Kidney (tissue), 22 donors: ENCODE data around the gene SENP1. TPM values are rescaled to one million over a fixed set of nuclear protein-coding genes. Genes with fewer than 3 reads are reported as not detected.
A peak's percentile ranks its signal among the peaks of the same experiment; 100 is the strongest.

ENCODE experiments used
- DNase-seq, 5 donors: peaks; one replicate each; pipeline ENCODE4 v3.0.0-alpha.2; 2013 to 2020
- FAIRE-seq: peaks from 2 replicates; lab custom pipeline; 2012; peaks lifted over from hg19 to GRCh38; lab: Jason Lieb, UNC
- H3K27ac ChIP-seq, 2 donors: one replicate each; pipeline ENCODE4 v1.7.0; 2013; ENCODE audit warnings: low read depth in 2 of 2, low read length in 2 of 2, inconsistent platforms in 1 of 2
- H3K27me3 ChIP-seq: one replicate; pipeline ENCODE4 v1.7.1; 2013; ENCODE audit warnings: low read length, inconsistent platforms; ENCODE audit not compliant: control insufficient read depth, insufficient read depth
- H3K36me3 ChIP-seq, 3 donors: one replicate each; pipeline versions ENCODE4 v1.7.0 to v1.7.1; 2013; ENCODE audit warnings: low read length in 3 of 3, control low read depth in 1 of 3, inconsistent platforms in 1 of 3; ENCODE audit not compliant: insufficient read depth in 3 of 3, control insufficient read depth in 2 of 3
- H3K4me1 ChIP-seq, 3 donors: one replicate each; pipeline versions ENCODE4 v1.7.0 to v1.7.1; 2013; ENCODE audit warnings: low read length in 3 of 3, inconsistent platforms in 1 of 3, low read depth in 1 of 3; ENCODE audit not compliant: control insufficient read depth in 2 of 3, insufficient read depth in 2 of 3
- H3K4me3 ChIP-seq, 3 donors: one replicate each; pipeline versions ENCODE4 v1.7.0 to v1.8.1; 2013; ENCODE audit warnings: low read length in 3 of 3, control low read depth in 1 of 3, inconsistent platforms in 1 of 3
- H3K9ac ChIP-seq, 3 donors: one replicate each; pipeline versions ENCODE4 v1.7.0 to v1.7.1; 2013; ENCODE audit warnings: low read length in 3 of 3, control low read depth in 1 of 3, inconsistent platforms in 1 of 3
- H3K9me3 ChIP-seq, 3 donors: one replicate each; pipeline versions ENCODE4 v1.7.0 to v1.7.1; 2013; ENCODE audit warnings: low read length in 3 of 3, control low read depth in 1 of 3, inconsistent platforms in 1 of 3; ENCODE audit not compliant: control insufficient read depth in 2 of 3, insufficient read depth in 1 of 3
- CTCF ChIP-seq: IDR thresholded peaks from 3 replicates; pipeline ENCODE4 v1.5.1; 2012; ENCODE audit warnings: mild to moderate bottlenecking, moderate library complexity, borderline replicate concordance; ENCODE audit not compliant: insufficient read depth; ENCODE audit errors: extremely low read depth
- intact Hi-C: fragments of 100-400 bp; cut with DNase I; formaldehyde crosslinking; loops from one replicate; pipeline ENCODE4 v1.11.1; 2022
- long read RNA-seq, 10 donors: library from polyadenylated mRNA in 1 of 10; unstranded in 1 of 10; transcript quantifications; one replicate each; pipeline ENCODE4 v2.0.0 and lab custom pipeline, GENCODE V29; 2021 to 2026
- polyA plus RNA-seq: library from polyadenylated mRNA; stranded (reverse); fragments of 350-450 nt; fragmentation: Illumina TruSeq; extraction: RNeasy Lipid Tissue Mini Kit (QIAGEN cat#74804); gene quantifications from one replicate; pipeline ENCODE4 v1.2.3, GENCODE V29; 2014; ENCODE audit warnings: low read depth, low replicate concordance; ENCODE audit not compliant: insufficient read depth
- total RNA-seq: library from RNA; stranded (reverse); fragmentation: NEBNext Ultra II Directional; extraction: Animal tissue kit (Norgen Biotek cat#: 25700); gene quantifications from one replicate; pipeline ENCODE4 v1.2.1, GENCODE V29; 2021
- donor health status: control.
- donor health status: control.
- donor health status: control.
- donor health status: control.
- donor health status: control.
- donor health status: DM: yes; HTN: yes; CAD: no.
- donor health status: Normal renal cell carcinoma (clear cell type).

SENP1 gene
- total RNA-seq (19.4 TPM), polyA plus RNA-seq (3.5 TPM)
- long read RNA-seq, donor 1 = 0 reads
- long read RNA-seq, donor 2, partial matches to known transcripts = 0 of 1 reads
- long read RNA-seq, donor 2, other reads (novel, unspliced or antisense) = 0 of 1 reads
- long read RNA-seq, donor 3, partial matches to known transcripts = 0 of 1 reads
- long read RNA-seq, donor 3, other reads (novel, unspliced or antisense) = 0 of 1 reads
- long read RNA-seq, donor 4, partial matches to known transcripts = 0 of 2 reads
- long read RNA-seq, donor 4, other reads (novel, unspliced or antisense) = 0 of 2 reads
- long read RNA-seq, donor 5 = 0 reads
- long read RNA-seq, donor 6, partial matches to known transcripts = 458 of 458 reads
- long read RNA-seq, donor 6, other reads (novel, unspliced or antisense) = 0 of 458 reads
- long read RNA-seq, donor 7, partial matches to known transcripts = 0 of 6 reads
- long read RNA-seq, donor 7, other reads (novel, unspliced or antisense) = 4 of 6 reads
- long read RNA-seq, donor 8 = 0 reads
- long read RNA-seq, donor 9 = 0 reads
- long read RNA-seq, donor 10, partial matches to known transcripts = 7 of 7 reads
- long read RNA-seq, donor 10, other reads (novel, unspliced or antisense) = 0 of 7 reads

GRCh38 chr12:48105867-48106680 is at the start of gene SENP1:
TSS of gene SENP1 (minus strand) at chr12:48106079. CDS start at chr12:48101472, 4,607 bp downstream.
- no peaks in the 10 kb centered on the region for H3K27me3 ChIP-seq
- no peaks in the 10 kb centered on the region for H3K36me3 ChIP-seq
- no peaks in the 10 kb centered on the region for H3K9me3 ChIP-seq
- TF ChIP-seq CTCF = peak; percentile 1
- peak within 1 kb of the TSS; percentile 85 to 98 (median 94) for H3K9ac ChIP-seq
- no peak for FAIRE-seq
- peak within 1 kb of the TSS; percentile 82 to 98 (median 98) for H3K4me3 ChIP-seq
- intact Hi-C loops = no loop called here
- H3K4me1 ChIP-seq = peaks cover 7 to 13% (median 12%) of the 10 kb centered on the region in 3 donors
- peak; percentile 94 to 96 (median 96) for DNase-seq
- peak within 1 kb of the TSS; percentile 97 for H3K27ac ChIP-seq

- no peak for FAIRE-seq
- peaks cover 2 to 54% (median 38%) of the 10 kb centered on the region in 3 donors for H3K36me3 ChIP-seq
These were observed 45.4 kb upstream of the SENP1 start for GRCh38 chr12:48151103-48151771.

More at GRCh38 chr12:48151103-48151771, 45.4 kb upstream of the SENP1 start:
- no peak for DNase-seq
- Histone ChIP-seq H3K4me1 (no peaks in the 10 kb centered on the region), H3K4me3 (no peak overlapping the region), H3K9ac (no peak overlapping the region), H3K27me3 (no peaks in the 10 kb centered on the region), H3K9me3 (no peaks in the 10 kb centered on the region), H3K27ac (no peak overlapping the region)
- intact Hi-C loops = no loop called here
- TF ChIP-seq CTCF = no peak
